H9 (cell line): Measurements from ENCODE around the gene HOXA2. TPM values are rescaled to one million over a fixed set of nuclear protein-coding genes. Genes with fewer than 3 reads are reported as not detected.

Experiments
- DNase-seq: peaks from one replicate; pipeline ENCODE4 v3.0.0-alpha.2; 2017
- H2AFZ ChIP-seq: one replicate; pipeline ENCODE4 v1.6.1; 2013; ENCODE audit warnings: mild to moderate bottlenecking, low read length, control low read depth, moderate library complexity
- H2AK5ac ChIP-seq: 2 replicates; pipeline ENCODE4 v1.6.1; 2013; ENCODE audit warnings: low read length, control low read depth, mixed read lengths; ENCODE audit not compliant: insufficient read length
- H2BK120ac ChIP-seq: one replicate; pipeline ENCODE4 v1.6.1; 2013; ENCODE audit warnings: low read depth, mild to moderate bottlenecking, low read length, control low read depth, inconsistent platforms; ENCODE audit not compliant: poor library complexity, severe bottlenecking
- H2BK12ac ChIP-seq: 2 replicates; pipeline ENCODE4 v1.6.1; 2013; ENCODE audit warnings: low read length, control low read depth, mixed read lengths, low read depth; ENCODE audit not compliant: insufficient read length
- H2BK15ac ChIP-seq: 2 replicates; pipeline ENCODE4 v1.6.1; 2013; ENCODE audit warnings: low read depth, low read length, control low read depth
- H2BK20ac ChIP-seq: one replicate; pipeline ENCODE4 v1.6.1; 2013; ENCODE audit warnings: low read depth, mild to moderate bottlenecking, low read length, control low read depth, inconsistent platforms; ENCODE audit not compliant: poor library complexity, severe bottlenecking
- H2BK5ac ChIP-seq: 2 replicates; pipeline ENCODE4 v1.6.1; 2013; ENCODE audit warnings: low read length, control low read depth, mixed read lengths; ENCODE audit not compliant: insufficient read length
- H3K14ac ChIP-seq: 2 replicates; pipeline ENCODE4 v1.6.1; 2013; ENCODE audit warnings: low read length, control low read depth; ENCODE audit not compliant: insufficient read depth
- H3K18ac ChIP-seq: 2 replicates; pipeline ENCODE4 v1.6.1; 2013; ENCODE audit warnings: low read depth, mild to moderate bottlenecking, mixed read lengths, low read length, control low read depth; ENCODE audit not compliant: insufficient read length
- H3K23ac ChIP-seq: 2 replicates; pipeline ENCODE4 v1.6.1; 2013; ENCODE audit warnings: low read length, control low read depth, mixed read lengths, low read depth; ENCODE audit not compliant: insufficient read length
- H3K23me2 ChIP-seq: 2 replicates; pipeline ENCODE4 v1.6.1; 2013; ENCODE audit warnings: low read depth, mild to moderate bottlenecking, mixed read lengths, low read length, control low read depth; ENCODE audit not compliant: insufficient read length, poor library complexity, severe bottlenecking
- H3K27ac ChIP-seq: 2 replicates; pipeline ENCODE4 v1.5.1; 2013; ENCODE audit warnings: low read length, control low read depth, mixed read lengths, low read depth; ENCODE audit not compliant: insufficient read length
- H3K27me3 ChIP-seq: 2 replicates; pipeline ENCODE4 v1.6.1; 2013; ENCODE audit warnings: low read length, control low read depth, inconsistent platforms; ENCODE audit not compliant: insufficient read depth
- H3K4ac ChIP-seq: 2 replicates; pipeline ENCODE4 v1.6.1; 2013; ENCODE audit warnings: low read depth, mild to moderate bottlenecking, control low read depth, inconsistent platforms, low read length, moderate library complexity
- H3K4me1 ChIP-seq: 2 replicates; pipeline ENCODE4 v1.6.1; 2013; ENCODE audit warnings: low read length, control low read depth, inconsistent platforms; ENCODE audit not compliant: insufficient read depth
- H3K4me2 ChIP-seq: 2 replicates; pipeline ENCODE4 v1.6.1; 2013; ENCODE audit warnings: low read length, control low read depth, mixed read lengths; ENCODE audit not compliant: insufficient read length, insufficient read depth
- H3K56ac ChIP-seq: 2 replicates; pipeline ENCODE4 v1.6.1; 2013; ENCODE audit warnings: low read depth, mild to moderate bottlenecking, mixed read lengths, low read length, control low read depth; ENCODE audit not compliant: insufficient read length
- H3K79me1 ChIP-seq: 2 replicates; pipeline ENCODE4 v1.6.1; 2013; ENCODE audit warnings: low read depth, mild to moderate bottlenecking, moderate library complexity, low read length, control low read depth, inconsistent platforms; ENCODE audit not compliant: insufficient read depth, poor library complexity, severe bottlenecking
- H3K79me2 ChIP-seq: 2 replicates; pipeline ENCODE4 v1.6.1; 2013; ENCODE audit warnings: low read length, control low read depth, inconsistent platforms; ENCODE audit not compliant: insufficient read depth
- H3K9ac ChIP-seq: 2 replicates; pipeline ENCODE4 v1.6.1; 2013; ENCODE audit warnings: low read length, control low read depth, mixed read lengths; ENCODE audit not compliant: insufficient read length; ENCODE audit errors: extremely low read depth
- H3K9me3 ChIP-seq: one replicate; pipeline ENCODE4 v1.6.1; 2013; ENCODE audit warnings: low read depth, low read length, inconsistent platforms; ENCODE audit not compliant: control insufficient read depth
- H3T11ph ChIP-seq: one replicate; pipeline ENCODE4 v1.6.1; 2013; ENCODE audit warnings: mild to moderate bottlenecking, low read length, control low read depth, inconsistent platforms
- H4K20me1 ChIP-seq: one replicate; pipeline ENCODE4 v1.6.1; 2013; ENCODE audit not compliant: control insufficient read depth, insufficient read length, insufficient read depth
- H4K5ac ChIP-seq: 2 replicates; pipeline ENCODE4 v1.6.1; 2013; ENCODE audit warnings: low read depth, mild to moderate bottlenecking, mixed read lengths, low read length, control low read depth; ENCODE audit not compliant: insufficient read length
- H4K8ac ChIP-seq: replicated peaks from 2 replicates; pipeline ENCODE4 v1.6.1; 2013; ENCODE audit warnings: low read length, control low read depth, mixed read lengths, low read depth; ENCODE audit not compliant: insufficient read length
- H4K91ac ChIP-seq: 2 replicates; pipeline ENCODE4 v1.6.1; 2013; ENCODE audit warnings: low read depth, mild to moderate bottlenecking, moderate library complexity, mixed read lengths, low read length, control low read depth; ENCODE audit not compliant: insufficient read length
- H3K27ac Mint-ChIP-seq, 3 experiments: 2 replicates in 2 of 3; 3 replicates in 1 of 3; pipeline ENCODE4 v1.8.0; 2020 to 2021; ENCODE audit warnings: mixed read lengths in 3 of 3, mild to moderate bottlenecking in 1 of 3, moderate library complexity in 1 of 3
- H3K27me3 Mint-ChIP-seq: 2 replicates; pipeline ENCODE4 v1.8.0; 2021; ENCODE audit warnings: low read depth, mild to moderate bottlenecking, moderate library complexity, mixed read lengths
- H3K36me3 Mint-ChIP-seq, 3 experiments: 2 replicates in 2 of 3; 3 replicates in 1 of 3; pipeline ENCODE4 v1.8.0; 2020 to 2021; ENCODE audit warnings: low read depth in 3 of 3, mixed read lengths in 3 of 3; ENCODE audit not compliant: insufficient read depth in 1 of 3
- H3K4me1 Mint-ChIP-seq, 2 experiments: 2 replicates each; pipeline ENCODE4 v1.8.0; 2020; ENCODE audit warnings: mixed read lengths in 2 of 2
- H3K4me3 Mint-ChIP-seq, 2 experiments: 2 replicates in 1 of 2; 3 replicates in 1 of 2; pipeline ENCODE4 v1.8.0; 2020 to 2021; ENCODE audit warnings: mild to moderate bottlenecking in 2 of 2, mixed read lengths in 2 of 2, moderate library complexity in 1 of 2
- H3K9me3 Mint-ChIP-seq, 2 experiments: 2 replicates in 1 of 2; 3 replicates in 1 of 2; pipeline ENCODE4 v1.8.0; 2020; ENCODE audit warnings: mild to moderate bottlenecking in 2 of 2, mixed read lengths in 2 of 2, moderate library complexity in 1 of 2
- WGBS: extraction: QIAGEN DNeasy Blood & Tissue Kit; methylation state at CpG from one replicate; pipeline ENCODE4 v1.1.7; 2013; ENCODE audit warnings: missing lambda C conversion rate, low lambda C conversion rate, mixed read lengths; ENCODE audit not compliant: insufficient read length; ENCODE audit errors: extremely low coverage; 5-methylcytosine and 5-hydroxymethylcytosine counted together
- total RNA-seq: library from RNA; stranded (reverse); gene quantifications from 2 replicates; pipeline ENCODE4 v1.2.1, GENCODE V29; 2021
- TF ChIP-seq, protein P1 (sequence below): fragments of 200-600 bp; sonication (generic); conservative IDR thresholded peaks from 3 replicates; pipeline ENCODE4 v1.8.0; 2021; ENCODE audit warnings: antibody characterized with exemption, mild to moderate bottlenecking

The HOXA2 gene
- total RNA-seq, 1 experiment from 2014 or later: not detected

DNA sequence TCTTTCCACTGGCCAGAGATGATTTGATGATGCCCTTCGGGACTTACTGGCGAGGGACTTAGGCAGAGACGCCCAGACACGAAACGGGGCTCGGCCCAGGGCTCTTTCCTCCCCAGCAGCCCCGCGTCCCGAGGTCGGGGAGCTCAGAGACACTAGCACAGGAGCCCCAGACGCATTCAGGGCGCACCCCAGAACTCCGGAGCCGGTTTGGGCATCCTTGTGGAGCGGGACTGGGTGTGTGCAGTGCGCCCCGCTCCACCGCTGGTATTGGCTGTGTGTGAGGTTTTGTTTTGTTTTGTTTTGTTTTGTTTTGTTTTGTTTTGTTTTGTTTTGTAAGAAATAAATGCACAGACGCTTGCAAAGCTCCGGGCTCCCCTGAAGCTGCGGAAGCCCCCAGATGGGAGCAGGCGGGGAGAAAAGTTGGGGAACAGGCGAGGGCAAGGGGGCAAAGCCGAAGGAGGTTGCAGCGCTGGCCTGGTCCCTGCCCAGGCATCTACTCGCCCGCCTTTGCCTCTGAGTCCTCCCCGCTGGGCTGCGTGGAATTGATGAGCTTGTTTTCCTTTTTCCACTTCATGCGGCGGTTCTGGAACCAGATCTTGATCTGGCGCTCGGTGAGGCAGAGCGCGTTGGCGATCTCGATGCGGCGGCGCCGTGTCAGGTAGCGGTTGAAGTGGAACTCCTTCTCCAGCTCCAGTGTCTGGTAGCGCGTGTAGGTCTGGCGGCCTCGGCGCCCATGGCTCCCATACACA lies 42.9 kb upstream of the HOXA2 start:
- peaks cover 96% of the 10 kb centered on the region for H3K27me3 ChIP-seq
- H3K56ac ChIP-seq: no peak overlapping the region
- H2BK5ac ChIP-seq: no peak overlapping the region
- H3K9me3 ChIP-seq: no peaks in the 10 kb centered on the region
- no peak overlapping the region for H3K4me2 ChIP-seq
- DNase-seq: no peak
- H4K8ac ChIP-seq: no peak overlapping the region
- H4K5ac ChIP-seq: no peak overlapping the region
- H2BK120ac ChIP-seq: no peak overlapping the region
- no peaks in the 10 kb centered on the region for H4K20me1 ChIP-seq
- no peaks in the 10 kb centered on the region; a peak in 3 of 7 replicates for H3K36me3 Mint-ChIP-seq
- H3T11ph ChIP-seq: no peak overlapping the region
- no peak overlapping the region for H3K27ac ChIP-seq
- H2AFZ ChIP-seq: no peak overlapping the region
- H4K91ac ChIP-seq: no peak overlapping the region
- no peaks in the 10 kb centered on the region for H3K4me1 ChIP-seq
- TF ChIP-seq, protein P1, sequence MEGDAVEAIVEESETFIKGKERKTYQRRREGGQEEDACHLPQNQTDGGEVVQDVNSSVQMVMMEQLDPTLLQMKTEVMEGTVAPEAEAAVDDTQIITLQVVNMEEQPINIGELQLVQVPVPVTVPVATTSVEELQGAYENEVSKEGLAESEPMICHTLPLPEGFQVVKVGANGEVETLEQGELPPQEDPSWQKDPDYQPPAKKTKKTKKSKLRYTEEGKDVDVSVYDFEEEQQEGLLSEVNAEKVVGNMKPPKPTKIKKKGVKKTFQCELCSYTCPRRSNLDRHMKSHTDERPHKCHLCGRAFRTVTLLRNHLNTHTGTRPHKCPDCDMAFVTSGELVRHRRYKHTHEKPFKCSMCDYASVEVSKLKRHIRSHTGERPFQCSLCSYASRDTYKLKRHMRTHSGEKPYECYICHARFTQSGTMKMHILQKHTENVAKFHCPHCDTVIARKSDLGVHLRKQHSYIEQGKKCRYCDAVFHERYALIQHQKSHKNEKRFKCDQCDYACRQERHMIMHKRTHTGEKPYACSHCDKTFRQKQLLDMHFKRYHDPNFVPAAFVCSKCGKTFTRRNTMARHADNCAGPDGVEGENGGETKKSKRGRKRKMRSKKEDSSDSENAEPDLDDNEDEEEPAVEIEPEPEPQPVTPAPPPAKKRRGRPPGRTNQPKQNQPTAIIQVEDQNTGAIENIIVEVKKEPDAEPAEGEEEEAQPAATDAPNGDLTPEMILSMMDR: no peak
- no peak overlapping the region for H2AK5ac ChIP-seq
- no peak overlapping the region for H2BK20ac ChIP-seq
- no peak overlapping the region for H2BK15ac ChIP-seq
- H3K4me3 Mint-ChIP-seq: no peak overlapping the region
- no peak overlapping the region for H2BK12ac ChIP-seq
- H3K18ac ChIP-seq: no peak overlapping the region
- peaks cover 100% of the 10 kb centered on the region for H3K27me3 Mint-ChIP-seq
- no peaks in the 10 kb centered on the region for H3K79me1 ChIP-seq
- peaks cover 19 to 28% of the 10 kb centered on the region in 2 experiments for H3K9me3 Mint-ChIP-seq
- no peak overlapping the region for H3K9ac ChIP-seq
- no peak overlapping the region for H3K27ac Mint-ChIP-seq
- H3K4ac ChIP-seq: no peak overlapping the region
- H3K79me2 ChIP-seq: no peaks in the 10 kb centered on the region
- H3K4me1 Mint-ChIP-seq: peaks cover 5 to 23% of the 10 kb centered on the region in 2 experiments
- WGBS: no CpG with 5 or more reads among the region's 47 CpGs
- no peak overlapping the region for H3K23ac ChIP-seq
- H3K14ac ChIP-seq: no peak overlapping the region
- peaks cover 14% of the 10 kb centered on the region for H3K23me2 ChIP-seq
